ENCODE results near the gene SPRR1B. TPM values are rescaled to one million over a fixed set of nuclear protein-coding genes. Genes with fewer than 3 reads are reported as not detected.

The SPRR1B gene
- total RNA-seq, 2 experiments from 2014 or later: not detected

GRCh38 chr1:153058826-153059784 is 28.1 kb downstream of the SPRR1B start:
- Mint-ChIP-seq H3K27me3 (peaks cover 20% of the 10 kb centered on the region), H3K27ac (no peak overlapping the region), H3K36me3 (ENCODE audit: low read depth) (no peaks in the 10 kb centered on the region), H3K4me3 (no peak overlapping the region), H3K9me3 (no peaks in the 10 kb centered on the region), H3K4me1 (no peaks in the 10 kb centered on the region)
- ChIA-PET CTCF (interaction anchor here (1.5 kb wide), 1 partner anchor 9 kb away, joined by 3 read pairs; no protein-coding TSS in a partner anchor), POLR2A (no interaction called here)
- DNase-seq: no peak

GRCh38 chr1:153070243-153070642 is 39.2 kb downstream of the SPRR1B start:
- DNase-seq: no peak
- POLR2A ChIA-PET: no interaction called here
- Mint-ChIP-seq H3K4me1 (no peaks in the 10 kb centered on the region), H3K9me3 (no peaks in the 10 kb centered on the region), H3K36me3 (ENCODE audit: low read depth) (no peaks in the 10 kb centered on the region), H3K4me3 (no peak overlapping the region), H3K27me3 (peaks cover 19% of the 10 kb centered on the region), H3K27ac (no peak overlapping the region)
- CTCF ChIA-PET: no interaction called here

- Mint-ChIP-seq H3K4me1 (no peaks in the 10 kb centered on the region), H3K27me3 (peaks cover 10% of the 10 kb centered on the region), H3K27ac (no peak within 1 kb of the TSS), H3K36me3 (ENCODE audit: low read depth) (no peaks in the 10 kb centered on the region), H3K9me3 (no peaks in the 10 kb centered on the region), H3K4me3 (no peak within 1 kb of the TSS)
- DNase-seq: no peak
- ChIA-PET CTCF (no interaction called here), POLR2A (no interaction called here)
Measured at GRCh38 chr1:153071511-153071910, 40.5 kb downstream of the SPRR1B start, which contains the start of gene SPRR2B. TSS of gene SPRR2B (minus strand) at chr1:153071611. CDS start at chr1:153070839, 772 bp downstream.

GRCh38 chr1:153072806-153073726 is 42.1 kb downstream of the SPRR1B start:
- H3K27me3 Mint-ChIP-seq: peaks cover 10% of the 10 kb centered on the region
- no peak overlapping the region for H3K4me3 Mint-ChIP-seq
- H3K9me3 Mint-ChIP-seq: no peaks in the 10 kb centered on the region
- DNase-seq: no peak
- H3K27ac Mint-ChIP-seq: no peak overlapping the region
- H3K36me3 Mint-ChIP-seq (ENCODE audit: low read depth): no peaks in the 10 kb centered on the region
- ChIA-PET CTCF (no interaction called here), POLR2A (no interaction called here)
- H3K4me1 Mint-ChIP-seq: no peaks in the 10 kb centered on the region

GRCh38 chr1:153081736-153082135 is 50.7 kb downstream of the SPRR1B start:
- Mint-ChIP-seq H3K36me3 (ENCODE audit: low read depth) (no peaks in the 10 kb centered on the region), H3K4me3 (no peak overlapping the region), H3K27ac (no peak overlapping the region), H3K9me3 (peaks cover 2% of the 10 kb centered on the region), H3K4me1 (no peaks in the 10 kb centered on the region), H3K27me3 (peaks cover 14% of the 10 kb centered on the region)
- CTCF ChIA-PET: no interaction called here
- POLR2A ChIA-PET: no interaction called here
- DNase-seq: no peak

Other genes starting within 250 kb of the SPRR1B start
- not detected for gene LCE1E, start 244.9 kb upstream of the SPRR1B start, total RNA-seq
- gene LCE1D, start 234.5 kb upstream of the SPRR1B start, total RNA-seq: not detected
- gene LCE1C, start 224.6 kb upstream of the SPRR1B start, total RNA-seq: not detected
- not detected for gene LCE1B, start 219.2 kb upstream of the SPRR1B start, total RNA-seq
- gene LCE1A, start 203.7 kb upstream of the SPRR1B start, total RNA-seq: not detected
- gene LCE6A, start 188.3 kb upstream of the SPRR1B start, total RNA-seq: not detected
- gene LCE7A, start 171.2 kb upstream of the SPRR1B start, total RNA-seq: not detected
- gene SMCP, start 152.9 kb upstream of the SPRR1B start, total RNA-seq: not detected
- not detected for gene IVL, start 122.7 kb upstream of the SPRR1B start, total RNA-seq
- not detected for gene SPRR5, start 84.0 kb upstream of the SPRR1B start, total RNA-seq
- gene SPRR4, start 60.6 kb upstream of the SPRR1B start, total RNA-seq: not detected
- gene SPRR1A, start 47.1 kb upstream of the SPRR1B start, total RNA-seq: not detected
- gene SPRR3, start 29.5 kb upstream of the SPRR1B start, total RNA-seq: not detected
- not detected for gene SPRR2D, start 9.9 kb downstream of the SPRR1B start, total RNA-seq
- not detected for gene SPRR2A, start 26.3 kb downstream of the SPRR1B start, total RNA-seq
- not detected for gene SPRR2B, start 40.4 kb downstream of the SPRR1B start, total RNA-seq
- not detected for gene SPRR2E, start 63.3 kb downstream of the SPRR1B start, total RNA-seq
- not detected for gene SPRR2F, start 82.3 kb downstream of the SPRR1B start, total RNA-seq
- gene SPRR2G, start 119.7 kb downstream of the SPRR1B start, total RNA-seq: not detected
- gene LELP1, start 172.2 kb downstream of the SPRR1B start, total RNA-seq: not detected
- not detected for gene PRR9, start 186.4 kb downstream of the SPRR1B start, total RNA-seq
- gene LORICRIN, start 228.5 kb downstream of the SPRR1B start, total RNA-seq: not detected

Data from activated CD4-positive, alpha-beta T cell treated with anti-CD3 and anti-CD28 coated beads, Interleukin-2, amount 10 ng/mL, durations not matched to agents 7 days and 5 days (primary cell).